HEK293 (cell line): ENCODE data around the gene MEGF8.

Experiments
- CTCF ChIA-PET: fragments of 350-600 bp; formaldehyde crosslinking; extraction: SDS; loops from one replicate; lab custom pipeline; 2021; ENCODE audit warnings: antibody characterized with exemption; lab: Yijun Ruan, JAX
- POLR2A ChIA-PET: fragments of 300-600 bp; formaldehyde crosslinking; extraction: SDS; loops from one replicate; lab custom pipeline; 2020; ENCODE audit warnings: antibody characterized with exemption, inconsistent platforms; lab: Yijun Ruan, JAX
- H3K27ac ChIP-seq: fragments of 200-500 bp; sonication (Bioruptor generic); 2 replicates; pipeline ENCODE4 v1.5.1; 2014; ENCODE audit warnings: low read depth, low read length, control low read depth, inconsistent platforms; ENCODE audit errors: extremely low read depth
- H3K36me3 ChIP-seq, 2 experiments: fragments of 200-500 bp in 1 of 2; sonication (Bioruptor generic) in 1 of 2; 1 replicate in 1 of 2; 2 replicates in 1 of 2; pipeline ENCODE4 v1.5.1; 2014 to 2017; ENCODE audit warnings: inconsistent platforms in 2 of 2, low read length in 2 of 2; ENCODE audit not compliant: control insufficient read depth in 2 of 2, insufficient read depth in 1 of 2
- H3K4me1 ChIP-seq: fragments of 200-500 bp; sonication (Bioruptor generic); 2 replicates; pipeline ENCODE4 v1.5.1; 2014; ENCODE audit warnings: mild to moderate bottlenecking, low read length, inconsistent platforms; ENCODE audit not compliant: control insufficient read depth, insufficient read depth
- H3K4me3 ChIP-seq: 2 replicates; pipeline ENCODE4 v1.5.1; 2011; ENCODE audit warnings: low read depth, mild to moderate bottlenecking, control low read depth, low read length, moderate library complexity
- H3K9me3 ChIP-seq: fragments of 200-500 bp; sonication (Bioruptor generic); 2 replicates; pipeline ENCODE4 v1.5.1; 2014; ENCODE audit warnings: low read depth, low read length, inconsistent platforms; ENCODE audit not compliant: control insufficient read depth, insufficient read depth
- GLI2 ChIP-seq: fragments of 450-650 bp; formaldehyde crosslinking; IDR thresholded peaks from 2 replicates; pipeline ENCODE4; 2017; ENCODE audit warnings: missing biosample characterization, missing genetic modification characterization, low read depth, borderline replicate concordance
- HOXC10 ChIP-seq: sonication (generic); formaldehyde crosslinking; IDR thresholded peaks from 2 replicates; pipeline ENCODE4 v1.8.1; 2023; ENCODE audit warnings: mild to moderate bottlenecking, missing genetic modification reagents
- KLF1 ChIP-seq: fragments of 450-650 bp; formaldehyde crosslinking; IDR thresholded peaks from 2 replicates; pipeline ENCODE4 v1.5.1; 2016; ENCODE audit warnings: missing biosample characterization, missing genetic modification characterization
- KLF10 ChIP-seq: fragments of 450-650 bp; IDR thresholded peaks from 2 replicates; pipeline ENCODE4 v1.5.1; 2018; ENCODE audit warnings: missing biosample characterization, mild to moderate bottlenecking, missing genetic modification characterization
- KLF16 ChIP-seq: fragments of 450-650 bp; formaldehyde crosslinking; IDR thresholded peaks from 2 replicates; pipeline ENCODE4 v1.5.1; 2017; ENCODE audit warnings: missing biosample characterization, missing genetic modification characterization
- MYNN ChIP-seq: fragments of 450-650 bp; formaldehyde crosslinking; IDR thresholded peaks from 2 replicates; pipeline ENCODE4 v1.5.1; 2016; ENCODE audit warnings: missing biosample characterization, missing genetic modification characterization, borderline replicate concordance
- SP2 ChIP-seq: fragments of 450-650 bp; formaldehyde crosslinking; IDR thresholded peaks from 2 replicates; pipeline ENCODE4 v1.5.1; 2016; ENCODE audit warnings: missing biosample characterization, missing genetic modification characterization
- YY2 ChIP-seq: fragments of 450-650 bp; formaldehyde crosslinking; IDR thresholded peaks from 2 replicates; pipeline ENCODE4 v1.5.1; 2016; ENCODE audit warnings: missing biosample characterization, missing genetic modification characterization
- ZBTB17 ChIP-seq: fragments of 450-650 bp; formaldehyde crosslinking; IDR thresholded peaks from 2 replicates; pipeline ENCODE4 v1.5.1; 2016; ENCODE audit warnings: missing biosample characterization, missing genetic modification characterization
- ZFHX2 ChIP-seq: fragments of 450-650 bp; formaldehyde crosslinking; conservative IDR thresholded peaks from 2 replicates; pipeline ENCODE4 v1.5.1; 2016; ENCODE audit warnings: missing biosample characterization, missing genetic modification characterization
- ZIC2 ChIP-seq: fragments of 450-650 bp; formaldehyde crosslinking; IDR thresholded peaks from 2 replicates; pipeline ENCODE4 v1.5.1; 2016; ENCODE audit warnings: missing biosample characterization, missing genetic modification characterization
- ZNF114 ChIP-seq: fragments of 450-650 bp; formaldehyde crosslinking; IDR thresholded peaks from 2 replicates; pipeline ENCODE4 v1.5.0; 2017; ENCODE audit warnings: missing biosample characterization, missing genetic modification characterization
- ZNF121 ChIP-seq: fragments of 450-650 bp; formaldehyde crosslinking; IDR thresholded peaks from 2 replicates; pipeline ENCODE4 v1.5.1; 2016; ENCODE audit warnings: missing biosample characterization, missing genetic modification characterization
- ZNF211 ChIP-seq: fragments of 450-650 bp; formaldehyde crosslinking; IDR thresholded peaks from 2 replicates; pipeline ENCODE4 v1.5.1; 2016; ENCODE audit warnings: low read depth, missing biosample characterization, missing genetic modification characterization
- ZNF214 ChIP-seq: fragments of 450-650 bp; formaldehyde crosslinking; IDR thresholded peaks from 2 replicates; pipeline ENCODE4 v1.5.1; 2017; ENCODE audit warnings: missing biosample characterization, mild to moderate bottlenecking, missing genetic modification characterization, borderline replicate concordance
- ZNF311 ChIP-seq: fragments of 450-650 bp; formaldehyde crosslinking; IDR thresholded peaks from 2 replicates; pipeline ENCODE4 v1.5.1; 2017; ENCODE audit warnings: missing biosample characterization, missing genetic modification characterization, borderline replicate concordance
- ZNF416 ChIP-seq: fragments of 450-650 bp; formaldehyde crosslinking; IDR thresholded peaks from 2 replicates; pipeline ENCODE4 v1.5.1; 2016; ENCODE audit warnings: missing biosample characterization, missing genetic modification characterization
- ZNF585B ChIP-seq: fragments of 450-650 bp; formaldehyde crosslinking; IDR thresholded peaks from 2 replicates; pipeline ENCODE4 v1.5.1; 2016; ENCODE audit warnings: missing biosample characterization, missing genetic modification characterization
- ZNF629 ChIP-seq: fragments of 450-650 bp; formaldehyde crosslinking; IDR thresholded peaks from 2 replicates; pipeline ENCODE4 v1.5.1; 2017; ENCODE audit warnings: missing biosample characterization, missing genetic modification characterization
- ZNF664 ChIP-seq: fragments of 450-650 bp; formaldehyde crosslinking; IDR thresholded peaks from 2 replicates; pipeline ENCODE4 v1.5.1; 2016; ENCODE audit warnings: missing biosample characterization, missing genetic modification characterization
- ZNF747 ChIP-seq: fragments of 450-650 bp; formaldehyde crosslinking; IDR thresholded peaks from 2 replicates; pipeline ENCODE4 v1.5.1; 2016; ENCODE audit warnings: missing biosample characterization, missing genetic modification characterization
- ZNF776 ChIP-seq: fragments of 450-650 bp; formaldehyde crosslinking; IDR thresholded peaks from 2 replicates; pipeline ENCODE4 v1.5.0; 2017; ENCODE audit warnings: missing biosample characterization, missing genetic modification characterization, borderline replicate concordance
- ZNF830 ChIP-seq: fragments of 450-650 bp; IDR thresholded peaks from 2 replicates; pipeline ENCODE4 v1.5.0; 2018; ENCODE audit warnings: missing biosample characterization, missing genetic modification characterization, low read depth, mild to moderate bottlenecking, moderate library complexity
- TF ChIP-seq, protein P1 (sequence below): fragments of 450-650 bp; formaldehyde crosslinking; IDR thresholded peaks from 2 replicates; pipeline ENCODE4 v1.5.1; 2016; ENCODE audit warnings: missing biosample characterization, missing genetic modification characterization
- TF ChIP-seq, protein P2 (sequence below): fragments of 450-650 bp; formaldehyde crosslinking; IDR thresholded peaks from 2 replicates; pipeline ENCODE4 v1.5.1; 2017; ENCODE audit warnings: missing biosample characterization, missing genetic modification characterization
- TF ChIP-seq, protein P3 (sequence below): fragments of 450-650 bp; IDR thresholded peaks from 2 replicates; pipeline ENCODE4 v1.5.1; 2018; ENCODE audit warnings: missing biosample characterization, missing genetic modification characterization
- TF ChIP-seq, protein P4 (sequence below): fragments of 450-650 bp; formaldehyde crosslinking; IDR thresholded peaks from 2 replicates; pipeline ENCODE4 v1.5.1; 2016; ENCODE audit warnings: missing biosample characterization, missing genetic modification characterization, borderline replicate concordance

MEGF8 gene

DNA sequence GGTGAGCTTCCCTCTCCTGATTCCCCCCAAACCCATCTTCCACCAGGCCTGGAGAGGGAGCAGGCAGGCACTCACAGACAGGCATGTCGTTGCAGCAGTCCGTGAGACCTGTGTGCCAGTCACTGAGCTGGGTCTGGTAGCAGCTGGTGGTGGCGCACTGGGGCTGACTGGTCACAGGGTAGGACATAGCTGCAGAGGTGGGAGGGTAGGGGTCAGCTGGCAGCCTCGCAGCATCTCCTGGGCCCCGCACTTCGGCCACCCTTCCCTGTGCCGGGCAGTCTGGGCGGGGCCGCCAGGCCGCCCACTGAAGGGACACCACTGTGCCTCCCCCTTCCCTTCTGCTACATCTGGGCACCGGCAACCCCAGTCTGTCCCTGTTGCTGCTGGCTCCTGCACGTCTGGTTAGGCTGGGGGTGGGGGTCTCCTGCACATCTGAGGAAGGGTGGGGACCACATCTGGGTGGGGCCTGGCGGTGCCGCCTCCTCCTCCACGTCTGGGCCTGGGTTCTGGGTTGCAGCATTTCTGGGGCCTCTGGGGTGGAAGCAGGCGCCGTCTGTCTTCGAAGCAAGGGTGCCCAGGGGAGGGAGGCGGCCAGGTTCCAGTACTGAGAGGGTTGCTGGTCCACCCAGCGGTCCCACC lies 63.5 kb downstream of the MEGF8 start:
- TF ChIP-seq GLI2 (tag by site-specific recombination) (no peak), ZNF114 (tag by site-specific recombination) (no peak), ZNF776 (tag by site-specific recombination) (no peak), ZNF311 (no peak), KLF10 (tag by site-specific recombination) (no peak), YY2 (tag by site-specific recombination) (no peak), ZFHX2 (tag by site-specific recombination) (peak; percentile 11; the same call in 1 of the 2 replicates), KLF16 (no peak), KLF1 (tag by site-specific recombination) (peak; percentile 62), ZNF214 (tag by site-specific recombination) (no peak), HOXC10 (no peak), MYNN (tag by site-specific recombination) (no peak), ZNF629 (tag by site-specific recombination) (no peak), ZNF121 (tag by site-specific recombination) (no peak), ZNF664 (no peak)
- TF ChIP-seq, protein P1, sequence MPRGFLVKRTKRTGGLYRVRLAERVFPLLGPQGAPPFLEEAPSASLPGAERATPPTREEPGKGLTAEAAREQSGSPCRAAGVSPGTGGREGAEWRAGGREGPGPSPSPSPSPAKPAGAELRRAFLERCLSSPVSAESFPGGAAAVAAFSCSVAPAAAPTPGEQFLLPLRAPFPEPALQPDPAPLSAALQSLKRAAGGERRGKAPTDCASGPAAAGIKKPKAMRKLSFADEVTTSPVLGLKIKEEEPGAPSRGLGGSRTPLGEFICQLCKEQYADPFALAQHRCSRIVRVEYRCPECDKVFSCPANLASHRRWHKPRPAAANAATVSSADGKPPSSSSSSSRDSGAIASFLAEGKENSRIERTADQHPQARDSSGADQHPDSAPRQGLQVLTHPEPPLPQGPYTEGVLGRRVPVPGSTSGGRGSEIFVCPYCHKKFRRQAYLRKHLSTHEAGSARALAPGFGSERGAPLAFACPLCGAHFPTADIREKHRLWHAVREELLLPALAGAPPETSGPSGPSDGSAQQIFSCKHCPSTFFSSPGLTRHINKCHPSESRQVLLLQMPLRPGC (tag by site-specific recombination): no peak
- TF ChIP-seq, protein P2, sequence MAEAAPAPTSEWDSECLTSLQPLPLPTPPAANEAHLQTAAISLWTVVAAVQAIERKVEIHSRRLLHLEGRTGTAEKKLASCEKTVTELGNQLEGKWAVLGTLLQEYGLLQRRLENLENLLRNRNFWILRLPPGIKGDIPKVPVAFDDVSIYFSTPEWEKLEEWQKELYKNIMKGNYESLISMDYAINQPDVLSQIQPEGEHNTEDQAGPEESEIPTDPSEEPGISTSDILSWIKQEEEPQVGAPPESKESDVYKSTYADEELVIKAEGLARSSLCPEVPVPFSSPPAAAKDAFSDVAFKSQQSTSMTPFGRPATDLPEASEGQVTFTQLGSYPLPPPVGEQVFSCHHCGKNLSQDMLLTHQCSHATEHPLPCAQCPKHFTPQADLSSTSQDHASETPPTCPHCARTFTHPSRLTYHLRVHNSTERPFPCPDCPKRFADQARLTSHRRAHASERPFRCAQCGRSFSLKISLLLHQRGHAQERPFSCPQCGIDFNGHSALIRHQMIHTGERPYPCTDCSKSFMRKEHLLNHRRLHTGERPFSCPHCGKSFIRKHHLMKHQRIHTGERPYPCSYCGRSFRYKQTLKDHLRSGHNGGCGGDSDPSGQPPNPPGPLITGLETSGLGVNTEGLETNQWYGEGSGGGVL (tag by site-specific recombination): 0 out of 2 replicates have a peak, but pooled peaks have one; percentile 3
- TF ChIP-seq, protein P3, sequence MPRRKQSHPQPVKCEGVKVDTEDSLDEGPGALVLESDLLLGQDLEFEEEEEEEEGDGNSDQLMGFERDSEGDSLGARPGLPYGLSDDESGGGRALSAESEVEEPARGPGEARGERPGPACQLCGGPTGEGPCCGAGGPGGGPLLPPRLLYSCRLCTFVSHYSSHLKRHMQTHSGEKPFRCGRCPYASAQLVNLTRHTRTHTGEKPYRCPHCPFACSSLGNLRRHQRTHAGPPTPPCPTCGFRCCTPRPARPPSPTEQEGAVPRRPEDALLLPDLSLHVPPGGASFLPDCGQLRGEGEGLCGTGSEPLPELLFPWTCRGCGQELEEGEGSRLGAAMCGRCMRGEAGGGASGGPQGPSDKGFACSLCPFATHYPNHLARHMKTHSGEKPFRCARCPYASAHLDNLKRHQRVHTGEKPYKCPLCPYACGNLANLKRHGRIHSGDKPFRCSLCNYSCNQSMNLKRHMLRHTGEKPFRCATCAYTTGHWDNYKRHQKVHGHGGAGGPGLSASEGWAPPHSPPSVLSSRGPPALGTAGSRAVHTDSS (tag by site-specific recombination): no peak
- H3K36me3 ChIP-seq: no peaks in the 10 kb centered on the region; a peak in 1 of 3 replicates
- peaks cover 4% of the 10 kb centered on the region; the same call in 1 of the 2 replicates for H3K4me1 ChIP-seq
- POLR2A ChIA-PET: interaction anchor here (4.1 kb wide), 1 partner anchor 8 kb away, joined by 34 read pairs; no protein-coding TSS in a partner anchor
- no peak overlapping the region for H3K27ac ChIP-seq
- no peak overlapping the region for H3K4me3 ChIP-seq
- no peaks in the 10 kb centered on the region for H3K9me3 ChIP-seq
- CTCF ChIA-PET: interaction anchor here (3.8 kb wide), 1 partner anchor 12 kb away, joined by 33 read pairs; no protein-coding TSS in a partner anchor

GRCh38 chr19:42389899-42390298 lies 64.5 kb downstream of the MEGF8 start, which contains the start of gene CNFN:
Gene CNFN (minus strand): TSS chr19:42390297. CDS start chr19:42389037, 1,260 bp downstream.
- Histone ChIP-seq H3K27ac (no peak within 1 kb of the TSS), H3K9me3 (no peaks in the 10 kb centered on the region), H3K4me3 (no peak within 1 kb of the TSS), H3K4me1 (peaks cover 4% of the 10 kb centered on the region; the same call in 1 of the 2 replicates), H3K36me3 (no peaks in the 10 kb centered on the region; a peak in 1 of 3 replicates)
- CTCF ChIA-PET: interaction anchor here (0.6 to 1.0 kb wide), 2 partner anchors 11 to 439 kb away, joined by 3 to 8 read pairs; no protein-coding TSS in a partner anchor
- POLR2A ChIA-PET: interaction anchor here (0.6 to 4.1 kb wide), 2 partner anchors 7 to 88 kb away, joined by 3 to 34 read pairs; partner anchors contain the start of gene PAFAH1B3
- no peak for TF ChIP-seq SP2
- no peak for TF ChIP-seq ZNF830
- TF ChIP-seq ZNF416: no peak
- TF ChIP-seq ZNF211 (tag by site-specific recombination): no peak
- TF ChIP-seq ZBTB17: no peak
- no peak for TF ChIP-seq ZIC2 (tag by site-specific recombination)
- no peak for TF ChIP-seq ZNF747 (tag by site-specific recombination)
- TF ChIP-seq YY2 (tag by site-specific recombination): no peak
- no peak for TF ChIP-seq KLF10 (tag by site-specific recombination)
- TF ChIP-seq, protein P4, sequence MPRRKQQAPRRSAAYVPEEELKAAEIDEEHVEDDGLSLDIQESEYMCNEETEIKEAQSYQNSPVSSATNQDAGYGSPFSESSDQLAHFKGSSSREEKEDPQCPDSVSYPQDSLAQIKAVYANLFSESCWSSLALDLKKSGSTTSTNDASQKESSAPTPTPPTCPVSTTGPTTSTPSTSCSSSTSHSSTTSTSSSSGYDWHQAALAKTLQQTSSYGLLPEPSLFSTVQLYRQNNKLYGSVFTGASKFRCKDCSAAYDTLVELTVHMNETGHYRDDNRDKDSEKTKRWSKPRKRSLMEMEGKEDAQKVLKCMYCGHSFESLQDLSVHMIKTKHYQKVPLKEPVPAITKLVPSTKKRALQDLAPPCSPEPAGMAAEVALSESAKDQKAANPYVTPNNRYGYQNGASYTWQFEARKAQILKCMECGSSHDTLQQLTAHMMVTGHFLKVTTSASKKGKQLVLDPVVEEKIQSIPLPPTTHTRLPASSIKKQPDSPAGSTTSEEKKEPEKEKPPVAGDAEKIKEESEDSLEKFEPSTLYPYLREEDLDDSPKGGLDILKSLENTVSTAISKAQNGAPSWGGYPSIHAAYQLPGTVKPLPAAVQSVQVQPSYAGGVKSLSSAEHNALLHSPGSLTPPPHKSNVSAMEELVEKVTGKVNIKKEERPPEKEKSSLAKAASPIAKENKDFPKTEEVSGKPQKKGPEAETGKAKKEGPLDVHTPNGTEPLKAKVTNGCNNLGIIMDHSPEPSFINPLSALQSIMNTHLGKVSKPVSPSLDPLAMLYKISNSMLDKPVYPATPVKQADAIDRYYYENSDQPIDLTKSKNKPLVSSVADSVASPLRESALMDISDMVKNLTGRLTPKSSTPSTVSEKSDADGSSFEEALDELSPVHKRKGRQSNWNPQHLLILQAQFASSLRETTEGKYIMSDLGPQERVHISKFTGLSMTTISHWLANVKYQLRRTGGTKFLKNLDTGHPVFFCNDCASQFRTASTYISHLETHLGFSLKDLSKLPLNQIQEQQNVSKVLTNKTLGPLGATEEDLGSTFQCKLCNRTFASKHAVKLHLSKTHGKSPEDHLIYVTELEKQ (tag by site-specific recombination): no peak
- no peak for TF ChIP-seq ZNF585B (tag by site-specific recombination)
